ENCODE measurements around the gene CXorf38.

- TF ChIP-seq CTCF (conservative IDR thresholded peaks at IDR 0.05 in 1 of 2, IDR thresholded peaks at IDR 0.05 in 1 of 2; ENCODE audit: low read depth in 1 of 2, low read length in 2 of 2), result no peak
- TF ChIP-seq EZH2 (IDR thresholded peaks at IDR 0.05; ENCODE audit: low read length, missing control alignments), result no peak
These were observed 36.7 kb upstream of the CXorf38 start for GRCh38 chrX:40684092-40684491.

All from fibroblast of lung (primary cell).